Ramos (cell line): ENCODE measurements around the gene GOT2.
"Not testable (repeated sequence)": the region's sequence is repeated elsewhere in the genome, so short reads cannot be mapped to it uniquely, and the experiment has no call there.

ENCODE experiments used
- in situ Hi-C: fragments of 300-500 bp; cut with MboI; formaldehyde crosslinking; loops from one replicate; pipeline ENCODE4 v1.14.3; 2022; ENCODE audit warnings: low sequenced_read_pairs; ENCODE audit not compliant: unreplicated experiment

GOT2 gene

GRCh38 chr16:58733671-58734458 lies at the start of gene GOT2:
TSS of gene GOT2 (minus strand) at chr16:58734316. CDS start at chr16:58734228, 88 bp downstream.
- in situ Hi-C loops, result no loop called here

DNA sequence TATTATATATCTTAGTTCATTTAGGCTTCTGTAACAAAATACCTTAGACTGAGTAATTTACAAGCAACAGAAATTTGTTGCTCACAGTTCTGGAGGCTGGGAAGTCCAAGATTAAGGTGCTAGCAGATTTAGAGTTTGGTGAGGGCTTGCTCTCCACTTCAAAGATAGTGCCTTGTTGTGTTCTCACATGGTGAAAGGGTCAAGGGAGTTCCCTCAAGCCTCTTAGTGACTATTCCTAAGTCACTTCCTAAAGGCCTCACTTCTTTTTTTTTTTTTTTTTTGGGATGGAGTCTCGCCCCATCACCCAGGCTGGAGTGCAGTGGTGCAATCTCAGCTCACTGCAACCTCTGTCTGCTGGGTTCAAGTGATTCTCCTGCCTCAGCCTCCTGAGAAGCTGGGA lies 45.2 kb upstream of the GOT2 start:
- in situ Hi-C loops, result not testable (repeated sequence)

- in situ Hi-C loops, result loop anchor here (25.0 kb wide), 1 partner anchor 437 kb away; no protein-coding TSS in a partner anchor
These were observed 39.8 kb upstream of the GOT2 start for GRCh38 chr16:58773870-58774269.

DNA sequence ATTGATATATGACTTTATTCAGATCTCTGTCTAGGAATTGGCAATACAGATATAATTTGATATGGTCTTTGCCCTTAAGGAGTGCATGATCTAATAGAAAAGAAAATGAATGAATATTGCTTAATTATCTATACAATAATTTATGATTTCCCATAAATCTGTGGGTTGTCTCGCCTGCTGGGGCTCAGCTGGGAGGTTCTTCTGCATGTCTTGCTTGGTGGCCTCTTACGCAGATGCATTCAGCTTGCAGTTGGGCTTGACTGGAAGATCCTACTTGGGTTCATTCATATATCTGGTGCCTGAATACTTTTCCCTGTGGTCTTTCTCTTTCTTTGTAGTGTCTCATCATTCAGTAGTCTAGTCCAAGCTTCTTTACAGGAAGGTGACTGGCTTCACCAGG lies 34.0 kb upstream of the GOT2 start:
- in situ Hi-C loops, result loop anchor here (25.0 kb wide), 1 partner anchor 431 kb away; no protein-coding TSS in a partner anchor

DNA sequence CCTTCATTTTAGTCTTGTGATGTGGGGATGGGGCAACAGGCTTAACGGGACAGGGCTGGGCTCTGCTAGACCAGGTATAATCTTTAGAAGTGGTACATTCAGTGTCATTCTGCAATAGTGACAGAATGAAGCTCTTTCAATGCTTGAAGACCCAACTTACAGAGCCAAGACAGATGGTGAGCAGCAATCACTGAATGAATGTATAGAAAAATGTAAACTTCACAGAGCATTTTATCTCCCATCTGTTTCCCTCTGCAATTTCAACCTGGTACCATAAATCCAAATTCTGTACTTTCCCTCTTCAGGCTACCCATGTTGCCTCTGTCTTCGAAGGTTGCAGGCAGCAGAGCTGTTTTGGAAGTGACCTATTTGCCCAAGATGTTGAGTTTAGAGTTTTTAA lies 33.5 kb upstream of the GOT2 start:
- in situ Hi-C loops, result loop anchor here (25.0 kb wide), 1 partner anchor 430 kb away; no protein-coding TSS in a partner anchor

DNA sequence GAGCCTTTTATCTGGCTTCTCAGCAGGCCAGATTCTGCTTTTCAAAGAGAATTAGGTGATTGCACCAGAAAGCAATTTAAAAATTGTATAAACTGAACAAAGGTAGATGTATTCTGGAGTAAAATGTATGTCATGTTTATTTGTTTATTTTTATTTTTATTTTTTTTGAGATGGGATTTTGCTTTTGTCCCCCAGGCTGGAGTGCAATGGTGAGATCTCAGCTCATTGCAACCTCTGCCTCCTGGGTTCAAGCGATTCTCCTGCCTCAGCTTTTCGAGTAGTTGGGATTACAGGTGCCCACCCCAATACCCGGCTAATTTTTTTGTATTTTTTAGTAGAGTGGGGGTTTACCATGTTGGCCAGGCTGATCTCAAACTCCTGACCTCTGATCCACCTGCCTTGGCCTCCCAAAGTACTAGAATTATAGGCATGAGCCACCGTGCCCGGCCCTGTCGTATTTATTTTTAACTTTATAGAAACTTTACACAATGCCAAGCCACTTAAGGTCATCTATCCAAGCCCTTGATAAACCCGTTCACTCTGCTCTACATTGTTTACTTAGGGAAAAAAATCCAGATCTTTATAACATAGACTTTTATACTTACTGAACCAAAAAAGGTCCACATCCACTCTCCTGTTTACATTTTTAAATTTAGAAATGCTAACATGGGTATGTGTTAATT lies 22.7 kb upstream of the GOT2 start:
- in situ Hi-C loops, result loop anchor here (10.0 to 25.0 kb wide), 2 partner anchors 252 to 419 kb away; partner anchors contain the start of gene NDRG4

DNA sequence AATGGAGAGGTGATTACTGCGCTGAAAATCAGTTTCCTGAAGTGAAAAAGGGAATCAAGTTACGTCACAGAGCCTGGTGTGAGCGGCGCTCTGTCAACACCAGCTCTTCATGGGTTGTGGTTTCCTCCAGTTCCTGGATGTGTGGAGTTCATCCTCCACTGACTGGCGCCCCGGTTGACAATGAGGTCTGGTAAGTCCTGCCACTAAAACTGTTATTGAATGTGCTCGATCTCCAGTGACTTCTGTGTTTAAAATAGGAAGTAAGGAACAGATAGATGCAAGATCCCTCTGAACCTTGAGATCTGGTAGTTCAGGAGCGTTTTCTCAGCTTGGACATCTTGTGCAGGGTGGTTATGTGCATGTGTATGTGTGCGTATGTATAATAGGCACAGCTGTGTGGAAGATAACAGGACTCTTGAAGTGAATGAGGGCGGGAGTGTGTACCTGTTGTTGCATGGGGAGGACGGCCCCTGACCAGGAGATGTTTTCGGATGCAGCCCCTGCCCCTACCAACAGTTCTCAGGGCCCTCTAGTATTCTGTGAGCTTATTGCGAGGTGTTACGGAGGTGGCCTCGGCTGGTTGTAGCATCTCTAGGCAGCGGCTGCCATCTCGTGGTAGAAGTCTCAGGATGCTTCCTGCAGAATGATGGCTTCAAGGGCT lies 22.0 kb upstream of the GOT2 start:
- in situ Hi-C loops, result loop anchor here (10.0 to 25.0 kb wide), 2 partner anchors 251 to 419 kb away; partner anchors contain the start of gene NDRG4

- in situ Hi-C loops, result loop anchor here (10.0 to 25.0 kb wide), 2 partner anchors 249 to 416 kb away; partner anchors contain the start of gene NDRG4
These were observed 19.6 kb upstream of the GOT2 start for GRCh38 chr16:58753711-58754134.

DNA sequence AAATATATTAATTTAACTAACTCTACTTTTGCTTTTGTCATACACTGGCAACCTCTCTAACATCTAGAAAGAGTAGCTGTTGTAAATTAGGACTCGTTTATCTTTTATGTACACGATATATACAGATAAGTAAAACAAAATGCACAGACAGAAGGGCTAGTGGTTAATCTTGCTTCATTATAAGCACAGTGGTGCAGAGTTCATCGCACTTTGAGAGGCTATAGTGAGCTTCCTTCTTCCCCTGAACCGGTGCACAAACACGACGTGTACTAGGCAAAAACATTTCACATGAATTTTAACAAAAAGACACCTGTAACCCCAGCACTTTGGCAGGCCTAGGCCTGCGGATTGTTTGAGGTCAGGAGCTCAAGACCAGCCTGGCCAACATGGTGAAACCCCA lies 10.4 kb upstream of the GOT2 start:
- in situ Hi-C loops, result no loop called here

- in situ Hi-C loops, result no loop called here
These were observed 7.9 kb upstream of the GOT2 start for GRCh38 chr16:58741976-58742375.

GRCh38 chr16:58741166-58741565 lies 7.0 kb upstream of the GOT2 start:
- in situ Hi-C loops, result no loop called here

DNA sequence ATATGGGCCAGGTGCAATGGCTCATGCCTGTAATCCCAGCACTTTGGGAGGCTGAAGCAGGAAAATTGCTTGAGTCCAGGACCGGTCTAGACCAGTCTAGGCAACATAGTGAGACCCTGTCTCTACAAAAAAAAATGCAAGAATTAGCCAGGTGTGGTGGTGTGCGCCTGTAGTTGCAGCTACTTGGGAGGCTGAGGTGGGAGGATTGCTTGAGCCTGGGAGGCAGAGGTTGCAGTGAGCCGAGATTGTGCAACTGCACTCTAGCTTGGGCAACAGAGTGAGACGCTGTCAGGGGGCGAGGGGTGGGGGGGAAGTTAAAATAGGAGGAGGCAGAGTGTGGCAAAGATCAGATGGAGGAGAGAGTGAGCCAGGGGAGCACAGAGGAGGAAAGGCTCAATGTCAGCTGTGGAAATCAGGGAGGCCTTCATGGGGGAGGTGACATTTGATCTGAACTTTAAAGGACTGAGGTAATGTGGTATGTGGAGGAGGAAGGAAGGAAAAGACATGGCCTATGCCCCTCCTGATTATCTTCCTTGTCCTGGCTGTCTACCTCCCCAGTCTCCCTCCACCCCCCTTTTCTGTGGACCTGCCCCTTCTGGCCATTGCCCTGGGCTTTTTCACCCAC lies 4.7 kb upstream of the GOT2 start:
- in situ Hi-C loops, result no loop called here

GRCh38 chr16:58736341-58736740 lies 2.2 kb upstream of the GOT2 start:
- in situ Hi-C loops, result not testable (repeated sequence)

GRCh38 chr16:58734459-58734787 lies 307 bp upstream of the GOT2 start:
- in situ Hi-C loops, result no loop called here

GRCh38 chr16:58733248-58733670 lies 857 bp downstream of the GOT2 start:
- in situ Hi-C loops, result no loop called here

DNA sequence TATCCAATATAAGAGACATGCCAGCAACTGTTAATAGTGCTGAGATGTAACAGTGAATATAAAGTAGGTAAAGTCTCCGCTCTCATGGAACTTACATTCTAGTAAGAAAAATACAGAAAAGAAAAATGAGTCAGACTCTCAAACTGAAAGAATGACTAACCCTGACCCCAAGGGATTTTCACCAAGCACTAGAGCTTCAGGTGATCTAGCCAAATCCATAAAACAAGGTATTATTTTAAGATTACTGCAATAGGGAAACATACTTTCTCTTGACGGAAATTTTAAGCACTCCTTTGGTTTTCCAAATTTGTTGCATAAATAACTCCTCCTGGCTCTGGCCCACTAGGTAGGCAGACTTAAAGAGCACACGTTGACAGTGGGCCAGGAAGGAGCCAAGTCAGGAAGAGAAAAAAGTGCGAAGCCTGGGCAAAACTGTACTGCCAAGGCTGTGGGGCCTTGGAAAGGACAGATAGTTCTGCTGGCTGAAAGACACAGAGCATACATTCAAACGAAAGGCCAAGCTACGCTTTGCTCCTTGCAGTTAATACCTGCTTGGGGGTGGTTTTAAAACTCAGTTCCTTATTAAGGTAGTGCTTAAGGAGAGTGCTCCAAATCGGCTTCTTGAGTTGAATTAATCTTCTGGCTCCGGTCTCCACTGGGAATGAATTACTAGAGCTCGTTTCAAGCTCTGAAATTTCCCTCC lies 1.4 kb downstream of the GOT2 start:
- in situ Hi-C loops, result no loop called here

GRCh38 chr16:58730724-58731370 lies 3.3 kb downstream of the GOT2 start:
- in situ Hi-C loops, result no loop called here

DNA sequence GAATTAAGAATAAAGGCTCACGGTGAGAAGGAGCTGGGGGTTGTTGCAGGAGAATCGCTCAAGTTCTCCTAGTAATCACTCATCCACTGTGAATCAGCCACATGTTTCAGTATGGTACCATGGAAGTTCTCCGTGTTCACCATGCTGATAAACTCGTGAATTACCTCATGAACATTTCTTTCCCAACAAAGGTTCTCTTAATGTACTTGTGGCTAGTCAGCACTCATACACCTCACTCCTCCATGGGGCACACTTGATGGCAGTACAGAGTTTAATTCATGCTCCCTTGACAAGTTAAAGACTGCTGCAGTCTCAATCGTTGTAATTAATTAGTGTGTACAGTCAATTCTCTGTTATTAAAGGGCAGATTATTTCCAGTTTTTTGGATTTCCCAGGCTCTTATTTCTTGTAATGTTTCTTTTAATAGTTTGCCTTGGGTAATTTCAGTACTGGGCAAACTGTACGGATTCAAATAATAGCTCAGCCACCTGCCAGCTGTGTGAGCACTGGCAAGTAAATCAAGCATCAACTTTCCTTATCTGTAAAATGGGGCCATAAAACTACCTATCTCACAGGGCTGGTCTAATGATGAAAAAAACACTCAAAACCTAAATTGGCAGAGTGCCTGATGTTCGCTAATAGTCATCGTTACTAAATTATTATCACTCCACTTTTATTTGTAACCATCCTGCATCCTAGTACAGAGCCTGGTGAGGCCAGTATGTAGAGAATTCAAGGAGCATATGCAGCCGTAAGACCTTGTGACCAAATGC lies 6.1 kb downstream of the GOT2 start:
- in situ Hi-C loops, result no loop called here
